ENCODE data around the gene VMO1. TPM values are rescaled to one million over a fixed set of nuclear protein-coding genes. Genes with fewer than 3 reads are reported as not detected.

VMO1 gene
- total and polyA plus RNA-seq, 9 of the 15 experiments (the other 6 are each of a cell fraction or from before 2014, with no cell fraction given), result 0.31 TPM; not detected in 8

DNA sequence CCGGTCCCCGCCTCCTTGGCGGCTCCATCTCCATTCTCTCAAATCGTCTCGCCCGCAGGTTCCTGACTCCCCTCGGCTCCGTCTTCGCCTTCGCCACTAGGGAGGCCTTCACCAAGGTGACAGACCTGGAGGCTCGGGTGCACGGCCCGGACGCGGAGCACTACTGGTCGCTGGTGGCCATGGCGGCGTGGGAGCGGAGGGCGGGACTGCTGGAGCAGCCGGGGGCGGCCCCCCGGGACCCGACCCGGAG, 3.5 kb upstream of the VMO1 start:
- H3K4me1 ChIP-seq (replicated peaks in 1 of 2; ENCODE audit: control insufficient read depth in 2 of 2, insufficient read depth in 2 of 2, low read length in 2 of 2), result peaks cover 0 to 31% of the 10 kb centered on the region in 2 experiments; a peak in 2 of 5 replicates
- in situ Hi-C loops (cut with MboI) (no loop called here), intact Hi-C loops (cut with micrococcal nuclease) (no loop called here)
- no peak for ATAC-seq
- no peaks in the 10 kb centered on the region for H3K9me3 ChIP-seq (replicated peaks; ENCODE audit: control insufficient read depth, insufficient read depth, low read depth, low read length)
- H3K36me3 ChIP-seq (ENCODE audit: control insufficient read depth, insufficient read depth, low read length), result no peaks in the 10 kb centered on the region
- TF ChIP-seq TAF1 (IDR thresholded peaks at IDR 0.05; ENCODE audit: control insufficient read depth, extremely low read depth, insufficient read depth, low read length, severe bottlenecking), result peak; percentile 27
- TF ChIP-seq, protein P1, sequence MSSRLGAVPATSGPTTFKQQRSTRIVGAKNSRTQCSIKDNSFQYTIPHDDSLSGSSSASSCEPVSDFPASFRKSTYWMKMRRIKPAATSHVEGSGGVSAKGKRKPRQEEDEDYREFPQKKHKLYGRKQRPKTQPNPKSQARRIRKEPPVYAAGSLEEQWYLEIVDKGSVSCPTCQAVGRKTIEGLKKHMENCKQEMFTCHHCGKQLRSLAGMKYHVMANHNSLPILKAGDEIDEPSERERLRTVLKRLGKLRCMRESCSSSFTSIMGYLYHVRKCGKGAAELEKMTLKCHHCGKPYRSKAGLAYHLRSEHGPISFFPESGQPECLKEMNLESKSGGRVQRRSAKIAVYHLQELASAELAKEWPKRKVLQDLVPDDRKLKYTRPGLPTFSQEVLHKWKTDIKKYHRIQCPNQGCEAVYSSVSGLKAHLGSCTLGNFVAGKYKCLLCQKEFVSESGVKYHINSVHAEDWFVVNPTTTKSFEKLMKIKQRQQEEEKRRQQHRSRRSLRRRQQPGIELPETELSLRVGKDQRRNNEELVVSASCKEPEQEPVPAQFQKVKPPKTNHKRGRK (tag; IDR thresholded peaks at IDR 0.05), result no peak
- peak; percentile 20; the same call in 1 of the 2 replicates for TF ChIP-seq EGR1 (conservative IDR thresholded peaks at IDR 0.05)
- no peak for TF ChIP-seq SPI1 (IDR thresholded peaks at IDR 0.05; ENCODE audit: borderline replicate concordance, low read depth, low read length)
- peak in 1 of 3 experiments; percentile 80 for TF ChIP-seq YY1 (IDR thresholded peaks at IDR 0.05; ENCODE audit: borderline replicate concordance in 1 of 3, control insufficient read depth in 1 of 3, extremely low read depth in 1 of 3, insufficient read depth in 3 of 3, insufficient read length in 1 of 3, insufficient replicate concordance in 2 of 3, low read depth in 1 of 3, low read length in 2 of 3)
- TF ChIP-seq POLR2B (IDR thresholded peaks at IDR 0.05; ENCODE audit: low read depth, partially characterized antibody), result no peak
- no TSS peak for BruUV-seq (replicated peaks)
- no peaks in the 10 kb centered on the region for H4K20me1 ChIP-seq (replicated peaks; ENCODE audit: control insufficient read depth, insufficient read depth, low read length)
- H3K4me3 ChIP-seq, result peak overlapping the region; percentile 60
- H3K27me3 ChIP-seq (ENCODE audit: control insufficient read depth in 2 of 2, insufficient read depth in 2 of 2, low read length in 2 of 2), result peaks cover 3 to 11% of the 10 kb centered on the region in 2 experiments; a peak in 3 of 5 replicates
- no peaks in the 10 kb centered on the region for H3K9me1 ChIP-seq (ENCODE audit: control insufficient read depth, insufficient read depth, low read length)
- no peak for DNase-seq (ENCODE audit: extremely low read depth in 1 of 4, low spot score in 3 of 4)
- CTCF ChIA-PET (ENCODE audit: low intra/inter-chr PET ratio), result interaction anchor here (0.6 to 2.9 kb wide), 3 partner anchors 58 to 114 kb away, joined by 3 to 13 read pairs (median 3); partner anchors contain the start of gene ARRB2
- H2AFZ ChIP-seq (ENCODE audit: low read depth, low read length), result peak overlapping the region; percentile 94
- H3K9ac ChIP-seq (ENCODE audit: insufficient read depth in 1 of 2, low read depth in 2 of 2, low read length in 2 of 2), result peak overlapping the region; percentile 69 to 93
- WGBS (ENCODE audit: insufficient coverage, low coverage, missing lambda C conversion rate), result 0% methylated on average over 11 of the region's 25 CpGs
- FAIRE-seq, result no peak
- POLR2A ChIA-PET, result interaction anchor here (0.7 to 1.5 kb wide), 6 partner anchors 9 to 683 kb away, joined by 3 to 7 read pairs (median 4); partner anchors contain the start of gene ARRB2
- peak overlapping the region; percentile 82; the same call in 2 of the 3 replicates for H3K27ac ChIP-seq (ENCODE audit: extremely low read depth, low read depth, low read length)
- peaks cover 6% of the 10 kb centered on the region; the same call in 2 of the 3 replicates for H3K79me2 ChIP-seq (ENCODE audit: control insufficient read depth, insufficient read depth, low read length)
- peak overlapping the region; percentile 86 for H3K4me2 ChIP-seq (ENCODE audit: insufficient read depth, low read length)
